Myocyte (in vitro differentiated cells): ENCODE results near the gene FURIN. TPM values are rescaled to one million over a fixed set of nuclear protein-coding genes. Genes with fewer than 3 reads are reported as not detected.

ENCODE experiments used
- total RNA-seq: library from RNA; depleted of rRNA; stranded (reverse); fragments of >200 nt; gene quantifications from 2 replicates; pipeline ENCODE4 v1.2.3, GENCODE V29; 2014

FURIN gene
- total RNA-seq, 1 donor from 2014 or later: 38.5 TPM

Other genes with a start within 250 kb of the FURIN start
- gene BLM, start 151.2 kb upstream of the FURIN start, total RNA-seq: 0.67 and 2.0 TPM in 2 replicates
- 0.26 and 0.43 TPM in 2 replicates for gene FES, start 15.9 kb downstream of the FURIN start, total RNA-seq
- 16.8 and 25.9 TPM in 2 replicates for gene MAN2A2, start 34.7 kb downstream of the FURIN start, total RNA-seq
- gene HDDC3, start 64.0 kb downstream of the FURIN start, total RNA-seq: 8.9 and 11.5 TPM in 2 replicates
- gene UNC45A, start 66.7 kb downstream of the FURIN start, total RNA-seq: 30.9 and 37.8 TPM in 2 replicates
- gene RCCD1, start 86.3 kb downstream of the FURIN start, total RNA-seq: 7.4 and 7.8 TPM in 2 replicates
- 8.9 and 14.8 TPM in 2 replicates for gene PRC1, start 125.9 kb downstream of the FURIN start, total RNA-seq
- 8.3 and 13.4 TPM in 2 replicates for gene VPS33B, start 154.0 kb downstream of the FURIN start, total RNA-seq
- not detected in 2 replicates for gene SV2B, start 231.7 kb downstream of the FURIN start, total RNA-seq